Mesothelial cell of epicardium (in vitro differentiated cells): ENCODE results near the gene HCK. TPM values are rescaled to one million over a fixed set of nuclear protein-coding genes. Genes with fewer than 3 reads are reported as not detected.
A peak's percentile ranks its signal among the peaks of the same experiment; 100 is the strongest.

ENCODE experiments used
- DNase-seq, 2 experiments: peaks; one replicate each; pipeline ENCODE4 v3.0.0; 2021; ENCODE audit warnings: low spot score in 2 of 2; ENCODE audit not compliant: unreplicated experiment in 2 of 2
- H3K27ac Mint-ChIP-seq: 2 replicates; pipeline ENCODE4 v1.8.0; 2021; ENCODE audit warnings: mixed read lengths
- H3K27me3 Mint-ChIP-seq: 2 replicates; pipeline ENCODE4 v1.8.0; 2021; ENCODE audit warnings: low read depth, mixed read lengths
- H3K36me3 Mint-ChIP-seq: 2 replicates; pipeline ENCODE4 v1.8.0; 2021; ENCODE audit warnings: mixed read lengths
- H3K4me1 Mint-ChIP-seq: 2 replicates; pipeline ENCODE4 v1.8.0; 2021; ENCODE audit warnings: mixed read lengths
- H3K4me3 Mint-ChIP-seq: 2 replicates; pipeline ENCODE4 v1.8.0; 2021; ENCODE audit warnings: mild to moderate bottlenecking, moderate library complexity, mixed read lengths
- H3K9me3 Mint-ChIP-seq: 2 replicates; pipeline ENCODE4 v1.8.0; 2021; ENCODE audit warnings: mixed read lengths
- CTCF ChIP-seq: fragments of 200-600 bp; sonication (generic); IDR thresholded peaks from one replicate; pipeline ENCODE4 v1.5.0; 2021; ENCODE audit warnings: antibody characterized with exemption; ENCODE audit not compliant: unreplicated experiment
- total RNA-seq: library from RNA; stranded (reverse); gene quantifications from 3 replicates; pipeline ENCODE4 v1.2.1, GENCODE V29; 2021

The HCK gene
- total RNA-seq, 1 donor from 2014 or later = not detected

GRCh38 chr20:32109392-32110172, 57.5 kb downstream of the HCK start, which contains the start of gene TM9SF4:
Gene TM9SF4, plus strand, starts transcription at chr20:32109714. Its CDS starts 27 bp downstream, at chr20:32109741.
- no peak for TF ChIP-seq CTCF
- Mint-ChIP-seq H3K4me1 (peaks cover 15% of the 10 kb centered on the region), H3K27ac (peak within 1 kb of the TSS; percentile 100), H3K4me3 (peak within 1 kb of the TSS; percentile 98), H3K9me3 (no peaks in the 10 kb centered on the region), H3K27me3 (peaks cover 12% of the 10 kb centered on the region), H3K36me3 (no peaks in the 10 kb centered on the region)
- DNase-seq = peak; percentile 78 to 89

GRCh38 chr20:32110173-32110704, 58.2 kb downstream of the HCK start:
- no peak for TF ChIP-seq CTCF
- Mint-ChIP-seq H3K4me1 (peaks cover 17% of the 10 kb centered on the region), H3K9me3 (no peaks in the 10 kb centered on the region), H3K4me3 (peak overlapping the region; percentile 98), H3K36me3 (no peaks in the 10 kb centered on the region), H3K27me3 (peaks cover 6% of the 10 kb centered on the region), H3K27ac (peak overlapping the region; percentile 100)
- no peak for DNase-seq

- H3K4me1 Mint-ChIP-seq = peaks cover 17% of the 10 kb centered on the region
- DNase-seq = no peak
- peak overlapping the region; percentile 98 for H3K4me3 Mint-ChIP-seq
- peaks cover 6% of the 10 kb centered on the region for H3K27me3 Mint-ChIP-seq
- H3K36me3 Mint-ChIP-seq = no peaks in the 10 kb centered on the region
- peak overlapping the region; percentile 100 for H3K27ac Mint-ChIP-seq
- TF ChIP-seq CTCF = no peak
- H3K9me3 Mint-ChIP-seq = no peaks in the 10 kb centered on the region
Observed at GRCh38 chr20:32110727-32111126, 58.7 kb downstream of the HCK start.

GRCh38 chr20:32111156-32111686, 59.2 kb downstream of the HCK start:
- no peaks in the 10 kb centered on the region for H3K36me3 Mint-ChIP-seq
- no peak for TF ChIP-seq CTCF
- no peak for DNase-seq
- H3K4me3 Mint-ChIP-seq = peak overlapping the region; percentile 98
- H3K27ac Mint-ChIP-seq = peak overlapping the region; percentile 100
- H3K9me3 Mint-ChIP-seq = no peaks in the 10 kb centered on the region
- H3K27me3 Mint-ChIP-seq = peaks cover 6% of the 10 kb centered on the region
- H3K4me1 Mint-ChIP-seq = peaks cover 17% of the 10 kb centered on the region

- TF ChIP-seq CTCF = no peak
- no peaks in the 10 kb centered on the region for H3K36me3 Mint-ChIP-seq
- no peak for DNase-seq
- peak overlapping the region; percentile 5 for H3K4me3 Mint-ChIP-seq
- peaks cover 17% of the 10 kb centered on the region for H3K4me1 Mint-ChIP-seq
- peaks cover 4% of the 10 kb centered on the region for H3K27me3 Mint-ChIP-seq
- H3K27ac Mint-ChIP-seq = no peak overlapping the region
- H3K9me3 Mint-ChIP-seq = no peaks in the 10 kb centered on the region
Observed at GRCh38 chr20:32111753-32112152, 59.7 kb downstream of the HCK start.
